NOMO-1 treated with DMSO at 0.1 percent for 48 hours (cell line): ENCODE results near the gene ALG1L2.
"Not testable (repeated sequence)": the region's sequence is repeated elsewhere in the genome, so short reads cannot be mapped to it uniquely, and the experiment has no call there.

ENCODE experiments used
- DNase-seq: peaks from one replicate; lab custom pipeline; 2025; ENCODE audit not compliant: unreplicated experiment; lab: John Stamatoyannopoulos, UW

The ALG1L2 gene

DNA sequence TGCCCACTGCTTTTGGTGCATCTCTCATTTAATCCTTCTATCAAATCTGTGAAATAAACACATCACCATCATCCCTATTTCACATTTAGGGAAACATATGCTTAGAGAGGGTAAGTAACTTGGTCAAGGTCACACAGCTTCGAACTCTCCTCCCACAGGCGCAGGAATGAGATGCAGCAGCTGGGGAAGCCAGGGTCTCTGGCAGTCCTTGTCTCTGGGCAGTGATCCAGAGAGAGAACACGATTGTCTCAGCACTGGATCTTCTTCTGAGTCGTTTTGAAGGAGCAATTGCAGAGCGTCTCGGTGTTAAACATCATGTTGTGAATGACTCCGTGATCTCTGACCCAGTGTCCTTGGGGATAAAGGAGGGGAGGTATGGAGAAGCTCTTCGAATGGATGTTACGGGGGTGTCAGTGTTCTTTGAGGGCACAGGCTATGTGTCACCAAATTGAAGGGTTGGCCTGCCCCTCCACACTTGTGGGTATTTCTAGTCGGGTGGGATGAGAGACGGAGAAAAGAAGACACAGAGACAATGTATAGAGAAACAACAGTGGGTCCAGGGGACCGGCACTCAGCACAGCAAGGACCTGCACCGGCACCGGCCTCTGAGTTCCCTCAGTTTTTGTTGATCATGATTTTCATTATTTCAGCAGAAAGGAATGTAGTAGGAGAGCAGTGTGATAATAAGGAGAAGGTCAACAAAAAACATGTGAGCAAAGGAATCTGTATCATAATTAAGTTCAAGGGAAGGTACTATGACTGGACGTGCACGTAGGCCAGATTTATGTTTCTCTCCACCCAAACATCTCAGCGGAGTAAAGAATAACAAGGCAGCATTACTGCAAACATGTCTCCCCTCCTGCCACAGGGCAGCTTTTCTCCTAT is 41.5 kb downstream of the ALG1L2 start:
- not testable (repeated sequence) for DNase-seq

- DNase-seq, result not testable (repeated sequence)
Observed at GRCh38 chr3:130125406-130125805, 43.8 kb downstream of the ALG1L2 start.

DNA sequence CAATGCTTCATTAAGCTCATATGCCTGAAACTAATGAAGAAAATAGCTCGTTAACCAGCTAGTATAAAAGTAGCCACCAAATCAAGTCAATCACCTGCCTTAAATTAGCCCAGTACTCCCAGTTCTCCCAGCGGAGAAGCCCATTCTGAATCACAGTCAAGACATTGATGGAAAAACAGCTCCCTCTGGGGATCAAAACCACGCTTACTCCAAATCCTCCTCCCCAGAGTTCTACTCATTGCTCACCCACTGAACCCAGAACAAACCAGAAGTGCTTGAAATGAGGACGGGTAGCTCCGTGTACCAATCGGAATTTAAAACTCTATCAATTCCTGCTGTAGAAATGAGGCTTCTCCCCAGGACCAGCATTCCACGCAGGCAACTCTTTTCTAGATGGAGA is 54.7 kb downstream of the ALG1L2 start:
- DNase-seq, result not testable (repeated sequence)

- not testable (repeated sequence) for DNase-seq
Observed at GRCh38 chr3:130137685-130138084, 56.1 kb downstream of the ALG1L2 start.

DNA sequence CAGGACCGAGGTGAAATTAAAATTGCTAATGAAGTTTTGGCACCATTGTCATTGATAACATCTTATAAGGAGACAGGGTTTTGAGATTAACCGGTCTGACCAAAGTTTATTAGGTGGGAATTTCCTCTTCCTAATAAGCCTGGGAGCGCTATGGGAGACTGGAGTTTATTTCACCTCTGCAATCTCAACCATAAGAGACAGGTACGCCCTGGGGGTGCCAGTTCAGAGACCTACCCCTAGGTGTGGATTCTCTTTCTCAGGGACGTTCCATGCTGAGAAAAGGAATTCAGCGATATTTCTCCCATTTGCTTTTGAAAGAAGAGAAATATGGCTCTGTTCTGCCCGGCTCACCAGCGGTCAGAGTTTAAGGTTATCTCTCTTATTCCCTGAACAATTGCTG is 57.4 kb downstream of the ALG1L2 start:
- not testable (repeated sequence) for DNase-seq

DNA sequence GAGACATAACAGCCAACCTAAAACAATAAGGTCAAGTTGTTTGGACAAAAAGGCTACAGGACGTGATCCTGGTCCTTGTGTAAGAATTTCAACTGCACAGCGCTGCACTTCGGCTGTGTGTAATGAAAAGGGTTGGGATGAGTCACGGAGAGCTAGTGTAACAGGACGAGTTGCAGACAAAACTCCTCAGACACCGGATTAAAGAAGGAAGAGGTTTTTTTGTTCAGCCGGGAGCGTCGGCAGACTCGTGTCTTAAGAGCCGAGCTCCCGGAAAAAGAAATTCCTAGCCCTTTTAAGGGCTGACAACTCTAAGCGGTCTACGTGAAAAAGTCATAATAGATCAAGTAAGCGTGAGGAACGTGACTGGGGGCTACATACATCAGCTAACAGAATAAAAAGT is 59.1 kb downstream of the ALG1L2 start:
- not testable (repeated sequence) for DNase-seq

- DNase-seq, result not testable (repeated sequence)
Observed at GRCh38 chr3:130143648-130144327, 62.2 kb downstream of the ALG1L2 start.

GRCh38 chr3:130144328-130144650 is 62.7 kb downstream of the ALG1L2 start:
- DNase-seq, result not testable (repeated sequence)

- DNase-seq, result not testable (repeated sequence)
Observed at GRCh38 chr3:130145456-130145855, 63.8 kb downstream of the ALG1L2 start.

GRCh38 chr3:130146465-130146864 is 64.8 kb downstream of the ALG1L2 start:
- DNase-seq, result not testable (repeated sequence)
